Left renal cortex interstitium (tissue), 4 donors: Measurements from ENCODE around the gene ARMC8. TPM values are rescaled to one million over a fixed set of nuclear protein-coding genes. Genes with fewer than 3 reads are reported as not detected.

ENCODE experiments used
- DNase-seq, 4 donors: peaks; one replicate each; pipeline ENCODE4 v3.0.0-alpha.2; 2013; ENCODE audit warnings: low read depth in 4 of 4, low spot score in 2 of 4, missing footprints in 1 of 4
- polyA plus RNA-seq, 4 donors: library from polyadenylated mRNA; unstranded; fragments of 120-200 nt; gene quantifications; one replicate each; pipeline ENCODE4 v1.2.1, GENCODE V29; 2013; ENCODE audit not compliant: insufficient read length in 4 of 4

Gene ARMC8
- polyA plus RNA-seq, 4 donors = 40.0 to 53.1 (median 48.3) TPM

GRCh38 chr3:138241676-138242075 lies 54.6 kb downstream of the ARMC8 start:
- no peak for DNase-seq

GRCh38 chr3:138242466-138242865 lies 55.4 kb downstream of the ARMC8 start:
- no peak for DNase-seq

GRCh38 chr3:138245026-138245425 lies 57.9 kb downstream of the ARMC8 start:
- DNase-seq = no peak

- no peak for DNase-seq
Observed at GRCh38 chr3:138249636-138250035, 62.5 kb downstream of the ARMC8 start.

GRCh38 chr3:138253609-138254008 lies 66.5 kb downstream of the ARMC8 start:
- no peak for DNase-seq

GRCh38 chr3:138254216-138254615 lies 67.1 kb downstream of the ARMC8 start:
- DNase-seq = no peak

GRCh38 chr3:138256022-138256421 lies 68.9 kb downstream of the ARMC8 start:
- no peak for DNase-seq

- no peak for DNase-seq
Observed at GRCh38 chr3:138257986-138258385, 70.9 kb downstream of the ARMC8 start.

GRCh38 chr3:138259126-138259525 lies 72.0 kb downstream of the ARMC8 start:
- DNase-seq = no peak

GRCh38 chr3:138260611-138261010 lies 73.5 kb downstream of the ARMC8 start:
- no peak for DNase-seq

GRCh38 chr3:138263104-138263503 lies 76.0 kb downstream of the ARMC8 start:
- DNase-seq = no peak

GRCh38 chr3:138265745-138266144 lies 78.6 kb downstream of the ARMC8 start:
- no peak for DNase-seq

GRCh38 chr3:138267083-138267482 lies 80.0 kb downstream of the ARMC8 start:
- no peak for DNase-seq

- DNase-seq = no peak
Observed at GRCh38 chr3:138270245-138270644, 83.1 kb downstream of the ARMC8 start.

- no peak for DNase-seq
Observed at GRCh38 chr3:138271189-138271794, 84.2 kb downstream of the ARMC8 start.

- DNase-seq = no peak
Observed at GRCh38 chr3:138281561-138281960, 94.5 kb downstream of the ARMC8 start.

GRCh38 chr3:138282836-138283235 lies 95.7 kb downstream of the ARMC8 start:
- DNase-seq = no peak

GRCh38 chr3:138284079-138284478 lies 97.0 kb downstream of the ARMC8 start:
- DNase-seq = no peak

- DNase-seq = no peak
Observed at GRCh38 chr3:138284957-138285477, 97.9 kb downstream of the ARMC8 start.

GRCh38 chr3:138289260-138289659 lies 102.2 kb downstream of the ARMC8 start:
- no peak for DNase-seq

GRCh38 chr3:138289701-138290100 lies 102.6 kb downstream of the ARMC8 start:
- no peak for DNase-seq

- no peak for DNase-seq
Observed at GRCh38 chr3:138296639-138297038, 109.5 kb downstream of the ARMC8 start.

- DNase-seq = no peak
Observed at GRCh38 chr3:138297059-138297607, 110.0 kb downstream of the ARMC8 start.
